ENCODE data around the gene RALGAPB.
"Not testable (repeated sequence)": the region's sequence is repeated elsewhere in the genome, so short reads cannot be mapped to it uniquely, and the experiment has no call there.

The RALGAPB gene

GRCh38 chr20:38591474-38592410 lies 119.1 kb downstream of the RALGAPB start:
- no peak overlapping the region for H3K4me3 ChIP-seq (ENCODE audit: low read depth, low read length)
- no peak for TF ChIP-seq CTCF (IDR thresholded peaks at IDR 0.05; ENCODE audit: low read depth, low read length)

- H3K4me3 ChIP-seq (ENCODE audit: low read depth, low read length) = not testable (repeated sequence)
These were observed 119.8 kb downstream of the RALGAPB start for GRCh38 chr20:38592411-38592790.

GRCh38 chr20:38594281-38594680 lies 121.6 kb downstream of the RALGAPB start:
- not testable (repeated sequence) for H3K4me3 ChIP-seq (ENCODE audit: low read depth, low read length)

GRCh38 chr20:38595886-38596285 lies 123.2 kb downstream of the RALGAPB start:
- H3K4me3 ChIP-seq (ENCODE audit: low read depth, low read length) = not testable (repeated sequence)

- no peak overlapping the region for H3K4me3 ChIP-seq (ENCODE audit: low read depth, low read length)
- TF ChIP-seq CTCF (IDR thresholded peaks at IDR 0.05; ENCODE audit: low read depth, low read length) = no peak
These were observed 126.8 kb downstream of the RALGAPB start for GRCh38 chr20:38599410-38599882.

GRCh38 chr20:38600057-38600456 lies 127.4 kb downstream of the RALGAPB start:
- no peak for TF ChIP-seq CTCF (IDR thresholded peaks at IDR 0.05; ENCODE audit: low read depth, low read length)
- no peak overlapping the region for H3K4me3 ChIP-seq (ENCODE audit: low read depth, low read length)

- no peak within 1 kb of the TSS for H3K4me3 ChIP-seq (ENCODE audit: low read depth, low read length)
- no peak for TF ChIP-seq CTCF (IDR thresholded peaks at IDR 0.05; ENCODE audit: low read depth, low read length)
These were observed 128.9 kb downstream of the RALGAPB start, which contains the start of gene ARHGAP40 for GRCh38 chr20:38601216-38602184. TSS of gene ARHGAP40 (plus strand) at chr20:38601809.

- no peak overlapping the region for H3K4me3 ChIP-seq (ENCODE audit: low read depth, low read length)
These were observed 129.5 kb downstream of the RALGAPB start for GRCh38 chr20:38602185-38602581.

More at GRCh38 chr20:38602185-38602581, 129.5 kb downstream of the RALGAPB start:
- no peak for TF ChIP-seq CTCF (IDR thresholded peaks at IDR 0.05; ENCODE audit: low read depth, low read length)
